Measurements from ENCODE around the gene SHISAL2B. TPM values are rescaled to one million over a fixed set of nuclear protein-coding genes. Genes with fewer than 3 reads are reported as not detected.

Gene SHISAL2B
- total RNA-seq, 1 experiment from 2014 or later, result not detected

- Histone ChIP-seq H3K4me2 (no peak overlapping the region), H3K9me3 (ENCODE audit: insufficient read depth, low read depth) (no peaks in the 10 kb centered on the region), H3K9me2 (ENCODE audit: insufficient read depth) (no peaks in the 10 kb centered on the region), H3K36me3 (ENCODE audit: low read depth) (no peaks in the 10 kb centered on the region), H2AFZ (no peak overlapping the region), H3K4me3 (no peak overlapping the region), H4K20me1 (ENCODE audit: insufficient read depth) (no peaks in the 10 kb centered on the region), H3K4me1 (replicated peaks; ENCODE audit: insufficient read depth) (no peaks in the 10 kb centered on the region), H3K79me2 (ENCODE audit: low read depth) (no peaks in the 10 kb centered on the region), H3K27me3 (ENCODE audit: insufficient read depth, low read depth) (no peaks in the 10 kb centered on the region), H3F3A (ENCODE audit: insufficient read depth, low read depth) (no peaks in the 10 kb centered on the region), H3K27ac (no peak overlapping the region)
- CTCF ChIA-PET, result no interaction called here
- no TSS peak for BruUV-seq (replicated peaks)
- POLR2A ChIA-PET (ENCODE audit: unreplicated experiment), result no interaction called here
- intact Hi-C loops (cut with micrococcal nuclease; ENCODE audit: unreplicated experiment), result no loop called here
- no peak for TF ChIP-seq EZH2 (IDR thresholded peaks at IDR 0.05; ENCODE audit: low read depth)
- TF ChIP-seq CTCF (conservative IDR thresholded peaks at IDR 0.05), result no peak
- DNase-seq, result no peak
Measured at GRCh38 chr5:64682608-64683007, 7.7 kb upstream of the SHISAL2B start.

- H3K4me2 ChIP-seq, result no peak overlapping the region
- no peak overlapping the region for H2AFZ ChIP-seq
- ChIA-PET CTCF (no interaction called here), POLR2A (ENCODE audit: unreplicated experiment) (no interaction called here)
- H3K36me3 ChIP-seq (ENCODE audit: low read depth), result no peaks in the 10 kb centered on the region
- no peak overlapping the region for H3K27ac ChIP-seq
- H3K4me3 ChIP-seq, result no peak overlapping the region
- H3K9me3 ChIP-seq (ENCODE audit: insufficient read depth, low read depth), result no peaks in the 10 kb centered on the region
- no peaks in the 10 kb centered on the region for H3F3A ChIP-seq (ENCODE audit: insufficient read depth, low read depth)
- H4K20me1 ChIP-seq (ENCODE audit: insufficient read depth), result no peaks in the 10 kb centered on the region
- BruUV-seq (replicated peaks), result no TSS peak
- H3K9me2 ChIP-seq (ENCODE audit: insufficient read depth), result no peaks in the 10 kb centered on the region
- TF ChIP-seq EZH2 (IDR thresholded peaks at IDR 0.05; ENCODE audit: low read depth), result no peak
- TF ChIP-seq CTCF (conservative IDR thresholded peaks at IDR 0.05), result no peak
- H3K4me1 ChIP-seq (replicated peaks; ENCODE audit: insufficient read depth), result no peaks in the 10 kb centered on the region
- H3K27me3 ChIP-seq (ENCODE audit: insufficient read depth, low read depth), result no peaks in the 10 kb centered on the region; the same call in 1 of the 2 replicates
- no peak for DNase-seq
- intact Hi-C loops (cut with micrococcal nuclease; ENCODE audit: unreplicated experiment), result no loop called here
- no peaks in the 10 kb centered on the region for H3K79me2 ChIP-seq (ENCODE audit: low read depth)
Measured at GRCh38 chr5:64685866-64686265, 4.4 kb upstream of the SHISAL2B start.

GRCh38 chr5:64688391-64688790 lies 1.9 kb upstream of the SHISAL2B start:
- no peak overlapping the region for H3K4me3 ChIP-seq
- no peaks in the 10 kb centered on the region for H4K20me1 ChIP-seq (ENCODE audit: insufficient read depth)
- ChIA-PET POLR2A (ENCODE audit: unreplicated experiment) (no interaction called here), CTCF (no interaction called here)
- no peaks in the 10 kb centered on the region for H3K36me3 ChIP-seq (ENCODE audit: low read depth)
- no peak overlapping the region for H2AFZ ChIP-seq
- no peaks in the 10 kb centered on the region for H3K9me3 ChIP-seq (ENCODE audit: insufficient read depth, low read depth)
- no TSS peak for BruUV-seq (replicated peaks)
- H3F3A ChIP-seq (ENCODE audit: insufficient read depth, low read depth), result no peaks in the 10 kb centered on the region
- DNase-seq, result no peak
- no peak overlapping the region for H3K27ac ChIP-seq
- H3K9me2 ChIP-seq (ENCODE audit: insufficient read depth), result no peaks in the 10 kb centered on the region
- H3K79me2 ChIP-seq (ENCODE audit: low read depth), result no peaks in the 10 kb centered on the region
- H3K4me2 ChIP-seq, result no peak overlapping the region
- H3K27me3 ChIP-seq (ENCODE audit: insufficient read depth, low read depth), result no peaks in the 10 kb centered on the region; the same call in 1 of the 2 replicates
- TF ChIP-seq EZH2 (IDR thresholded peaks at IDR 0.05; ENCODE audit: low read depth) (no peak), CTCF (conservative IDR thresholded peaks at IDR 0.05) (no peak)
- H3K4me1 ChIP-seq (replicated peaks; ENCODE audit: insufficient read depth), result no peaks in the 10 kb centered on the region
- intact Hi-C loops (cut with micrococcal nuclease; ENCODE audit: unreplicated experiment), result no loop called here

Measured in PC-9 (cell line).